A549 (cell line): ENCODE results near the gene SHISAL1.

ENCODE experiments used
- CHD4 ChIP-seq: fragments of 200-600 bp; sonication (generic); IDR thresholded peaks from 2 replicates; pipeline ENCODE4 v1.6.1; 2016; ENCODE audit warnings: antibody characterized with exemption, mild to moderate bottlenecking, borderline replicate concordance
- CTCF ChIP-seq: fragments of >200 bp; sonication (Bioruptor Twin); formaldehyde crosslinking; IDR thresholded peaks from 3 replicates; pipeline ENCODE4 v1.5.1; 2016
- KDM1A ChIP-seq: fragments of 200-600 bp; sonication (generic); IDR thresholded peaks from 2 replicates; pipeline ENCODE4 v1.6.1; 2016; ENCODE audit warnings: low read depth, mild to moderate bottlenecking
- KDM5A ChIP-seq: fragments of 200-600 bp; sonication (generic); IDR thresholded peaks from 2 replicates; pipeline ENCODE4 v1.6.1; 2016; ENCODE audit warnings: antibody characterized with exemption, mild to moderate bottlenecking
- POLR2A ChIP-seq: IDR thresholded peaks from 2 replicates; pipeline ENCODE4 v1.6.1; 2012; ENCODE audit warnings: mild to moderate bottlenecking, low read length

- TF ChIP-seq CTCF (no peak), KDM1A (no peak), POLR2A (no peak), CHD4 (no peak), KDM5A (no peak)
Observed at GRCh38 chr22:44212936-44213335, 99.8 kb downstream of the SHISAL1 start.
